Ishikawa (cell line): ENCODE measurements around the gene ADIG.

Experiments used
- CEBPB ChIP-seq: IDR thresholded peaks from 2 replicates; pipeline ENCODE4 v1.6.1; 2012
- CREB1 ChIP-seq: IDR thresholded peaks from 2 replicates; pipeline ENCODE4 v1.6.1; 2012; ENCODE audit warnings: low read depth
- EGR1 ChIP-seq: IDR thresholded peaks from 2 replicates; pipeline ENCODE4 v1.6.1; 2012
- EP300 ChIP-seq: IDR thresholded peaks from 2 replicates; pipeline ENCODE4 v1.6.1; 2012; ENCODE audit warnings: borderline replicate concordance
- FOXM1 ChIP-seq: IDR thresholded peaks from 2 replicates; pipeline ENCODE4 v1.6.1; 2012; ENCODE audit warnings: low read depth, borderline replicate concordance
- NFIC ChIP-seq: IDR thresholded peaks from 2 replicates; pipeline ENCODE4 v1.6.1; 2012
- RAD21 ChIP-seq: IDR thresholded peaks from 2 replicates; pipeline ENCODE4 v1.6.1; 2012; ENCODE audit warnings: low read depth
- TAF1 ChIP-seq: IDR thresholded peaks from 2 replicates; pipeline ENCODE4 v1.6.1; 2012; ENCODE audit warnings: low read depth, mild to moderate bottlenecking
- TCF12 ChIP-seq: IDR thresholded peaks from 2 replicates; pipeline ENCODE4 v1.6.1; 2012; ENCODE audit warnings: low read depth
- TEAD4 ChIP-seq: IDR thresholded peaks from 2 replicates; pipeline ENCODE4 v1.6.1; 2012
- YY1 ChIP-seq: IDR thresholded peaks from 2 replicates; pipeline ENCODE4 v1.6.1; 2012; ENCODE audit warnings: low read depth
- ZBTB7A ChIP-seq: IDR thresholded peaks from 2 replicates; pipeline ENCODE4 v1.6.1; 2012; ENCODE audit warnings: low read depth
- TF ChIP-seq, protein P1 (sequence below): IDR thresholded peaks from 2 replicates; pipeline ENCODE4 v1.6.1; 2012; ENCODE audit warnings: low read depth, mild to moderate bottlenecking
- TF ChIP-seq, protein P2 (sequence below): IDR thresholded peaks from 2 replicates; pipeline ENCODE4 v1.6.1; 2012
- TF ChIP-seq, protein P3 (sequence below): IDR thresholded peaks from 2 replicates; pipeline ENCODE4 v1.6.1; 2012

The ADIG gene

DNA sequence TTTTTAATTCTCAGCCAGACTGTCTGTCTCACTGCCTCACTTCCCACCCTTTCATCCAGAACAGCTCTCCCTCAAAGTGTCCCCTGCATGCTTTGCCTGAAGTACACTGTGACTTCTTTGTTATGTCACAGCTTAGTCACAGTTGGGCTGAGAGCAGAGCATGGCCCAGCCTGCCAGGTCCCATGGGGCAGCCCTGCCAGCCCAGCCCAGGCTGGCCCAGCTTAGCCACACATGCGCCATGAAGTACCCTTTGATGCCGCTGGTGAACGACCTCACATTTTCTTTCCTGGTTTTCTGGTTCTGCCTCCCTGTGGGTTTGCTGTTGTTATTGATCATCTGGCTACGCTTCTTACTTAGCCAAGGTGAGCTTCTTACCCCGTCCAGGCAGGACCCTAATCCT, at the start of gene ADIG:
Gene ADIG, plus strand, starts transcription at position 185 of the 400 bp plus-strand sequence. Its CDS starts 54 bp downstream, at position 239.
- TF ChIP-seq TCF12 = no peak
- TF ChIP-seq CEBPB = no peak
- TF ChIP-seq FOXM1 = no peak
- TF ChIP-seq ZBTB7A = no peak

DNA sequence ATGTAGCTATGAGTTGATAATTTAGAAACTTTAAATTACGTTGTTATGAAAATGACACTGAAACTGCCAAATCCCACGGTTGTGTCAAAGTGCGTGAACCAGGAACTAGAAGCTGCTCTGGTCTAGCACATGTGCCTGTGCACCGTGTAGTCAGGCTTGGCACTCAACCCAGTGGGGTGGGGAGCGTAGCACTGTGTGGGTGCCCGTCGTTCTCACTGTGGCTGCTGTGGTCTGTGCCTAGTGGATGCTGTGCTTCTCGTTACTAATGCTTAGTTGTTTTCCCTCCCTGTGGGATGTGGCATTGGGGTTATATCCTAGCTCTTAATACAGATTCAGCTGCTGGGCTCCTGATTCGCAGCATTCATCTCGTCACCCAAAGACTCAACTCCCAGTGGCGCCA, 46.2 kb upstream of the ADIG start:
- TF ChIP-seq TAF1 = no peak
- no peak for TF ChIP-seq TEAD4
- no peak for TF ChIP-seq RAD21
- no peak for TF ChIP-seq EGR1
- no peak for TF ChIP-seq EP300
- TF ChIP-seq NFIC = no peak

DNA sequence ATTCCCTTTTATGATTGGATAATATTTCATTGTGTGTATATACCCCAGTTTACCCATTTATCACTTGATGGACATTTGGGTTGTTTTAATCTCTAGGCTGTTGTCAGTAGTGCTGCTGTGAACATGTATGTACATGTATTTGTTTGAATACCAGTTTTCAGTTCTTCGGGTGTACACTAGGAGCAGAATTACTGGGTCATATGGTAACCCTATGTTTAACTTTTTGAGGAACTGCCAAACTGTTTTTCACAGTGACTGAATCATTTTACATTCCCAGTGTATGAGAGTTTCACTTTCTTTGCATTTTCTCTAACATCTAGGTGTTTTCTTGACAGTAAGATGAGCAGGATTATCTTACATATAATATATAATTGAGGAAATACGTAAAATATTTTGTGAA, 44.7 kb upstream of the ADIG start:
- TF ChIP-seq RAD21 (no peak), TCF12 (no peak), EP300 (no peak), EGR1 (no peak), TEAD4 (no peak), CREB1 (no peak), TAF1 (no peak), YY1 (no peak), NFIC (no peak), FOXM1 (no peak), ZBTB7A (no peak), CEBPB (no peak)
- TF ChIP-seq, protein P1, sequence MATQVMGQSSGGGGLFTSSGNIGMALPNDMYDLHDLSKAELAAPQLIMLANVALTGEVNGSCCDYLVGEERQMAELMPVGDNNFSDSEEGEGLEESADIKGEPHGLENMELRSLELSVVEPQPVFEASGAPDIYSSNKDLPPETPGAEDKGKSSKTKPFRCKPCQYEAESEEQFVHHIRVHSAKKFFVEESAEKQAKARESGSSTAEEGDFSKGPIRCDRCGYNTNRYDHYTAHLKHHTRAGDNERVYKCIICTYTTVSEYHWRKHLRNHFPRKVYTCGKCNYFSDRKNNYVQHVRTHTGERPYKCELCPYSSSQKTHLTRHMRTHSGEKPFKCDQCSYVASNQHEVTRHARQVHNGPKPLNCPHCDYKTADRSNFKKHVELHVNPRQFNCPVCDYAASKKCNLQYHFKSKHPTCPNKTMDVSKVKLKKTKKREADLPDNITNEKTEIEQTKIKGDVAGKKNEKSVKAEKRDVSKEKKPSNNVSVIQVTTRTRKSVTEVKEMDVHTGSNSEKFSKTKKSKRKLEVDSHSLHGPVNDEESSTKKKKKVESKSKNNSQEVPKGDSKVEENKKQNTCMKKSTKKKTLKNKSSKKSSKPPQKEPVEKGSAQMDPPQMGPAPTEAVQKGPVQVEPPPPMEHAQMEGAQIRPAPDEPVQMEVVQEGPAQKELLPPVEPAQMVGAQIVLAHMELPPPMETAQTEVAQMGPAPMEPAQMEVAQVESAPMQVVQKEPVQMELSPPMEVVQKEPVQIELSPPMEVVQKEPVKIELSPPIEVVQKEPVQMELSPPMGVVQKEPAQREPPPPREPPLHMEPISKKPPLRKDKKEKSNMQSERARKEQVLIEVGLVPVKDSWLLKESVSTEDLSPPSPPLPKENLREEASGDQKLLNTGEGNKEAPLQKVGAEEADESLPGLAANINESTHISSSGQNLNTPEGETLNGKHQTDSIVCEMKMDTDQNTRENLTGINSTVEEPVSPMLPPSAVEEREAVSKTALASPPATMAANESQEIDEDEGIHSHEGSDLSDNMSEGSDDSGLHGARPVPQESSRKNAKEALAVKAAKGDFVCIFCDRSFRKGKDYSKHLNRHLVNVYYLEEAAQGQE = no peak
- TF ChIP-seq, protein P2, sequence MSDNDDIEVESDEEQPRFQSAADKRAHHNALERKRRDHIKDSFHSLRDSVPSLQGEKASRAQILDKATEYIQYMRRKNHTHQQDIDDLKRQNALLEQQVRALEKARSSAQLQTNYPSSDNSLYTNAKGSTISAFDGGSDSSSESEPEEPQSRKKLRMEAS = no peak
- TF ChIP-seq, protein P3, sequence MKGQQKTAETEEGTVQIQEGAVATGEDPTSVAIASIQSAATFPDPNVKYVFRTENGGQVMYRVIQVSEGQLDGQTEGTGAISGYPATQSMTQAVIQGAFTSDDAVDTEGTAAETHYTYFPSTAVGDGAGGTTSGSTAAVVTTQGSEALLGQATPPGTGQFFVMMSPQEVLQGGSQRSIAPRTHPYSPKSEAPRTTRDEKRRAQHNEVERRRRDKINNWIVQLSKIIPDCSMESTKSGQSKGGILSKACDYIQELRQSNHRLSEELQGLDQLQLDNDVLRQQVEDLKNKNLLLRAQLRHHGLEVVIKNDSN = no peak

DNA sequence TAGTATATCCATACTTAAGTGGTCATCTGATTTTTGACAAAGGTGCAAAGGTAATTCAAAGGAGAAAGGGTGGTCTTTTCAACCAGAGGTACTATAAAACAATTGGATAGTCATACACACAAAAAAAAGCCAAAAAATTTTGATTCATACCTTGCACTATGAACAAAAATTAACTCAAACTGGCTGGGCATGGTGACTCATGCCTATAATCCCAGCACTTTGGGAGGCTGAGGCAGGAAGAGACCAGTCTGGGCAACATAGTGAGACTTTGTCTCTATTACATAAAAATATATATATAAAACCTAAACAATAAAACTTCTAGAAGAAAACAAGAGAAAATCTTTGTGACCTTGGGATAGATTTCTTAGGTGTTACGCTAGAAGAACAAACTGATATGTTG, 43.8 kb upstream of the ADIG start:
- no peak for TF ChIP-seq NFIC
- TF ChIP-seq CEBPB = no peak
- TF ChIP-seq CREB1 = no peak
- no peak for TF ChIP-seq EP300
- TF ChIP-seq TCF12 = no peak
- TF ChIP-seq, protein P2 = no peak
- no peak for TF ChIP-seq FOXM1
- no peak for TF ChIP-seq EGR1
- no peak for TF ChIP-seq ZBTB7A
- no peak for TF ChIP-seq RAD21

DNA sequence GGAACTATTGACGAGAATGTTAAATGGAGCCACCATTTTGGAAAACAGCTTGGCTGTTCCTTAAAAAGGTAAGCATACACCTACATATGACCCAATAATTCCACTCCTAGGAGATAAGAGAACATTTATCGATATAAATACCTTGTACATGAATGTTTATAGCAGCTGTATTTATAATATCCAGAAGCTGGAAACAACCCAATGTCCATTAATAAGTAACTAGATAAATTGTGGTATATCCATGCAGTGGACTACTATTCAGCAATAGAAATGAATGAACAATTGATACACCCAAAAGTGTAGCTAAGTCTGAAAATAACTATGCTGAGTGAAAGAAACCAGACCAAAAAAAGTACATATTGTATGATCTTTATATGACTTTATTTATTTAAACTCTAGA, 42.2 kb upstream of the ADIG start:
- TF ChIP-seq TAF1 (no peak), RAD21 (no peak), TEAD4 (no peak), FOXM1 (no peak), CREB1 (no peak), EP300 (no peak), CEBPB (no peak), YY1 (no peak), ZBTB7A (no peak), TCF12 (no peak), EGR1 (no peak)
- TF ChIP-seq, protein P1 = no peak
- TF ChIP-seq, protein P2 = no peak

DNA sequence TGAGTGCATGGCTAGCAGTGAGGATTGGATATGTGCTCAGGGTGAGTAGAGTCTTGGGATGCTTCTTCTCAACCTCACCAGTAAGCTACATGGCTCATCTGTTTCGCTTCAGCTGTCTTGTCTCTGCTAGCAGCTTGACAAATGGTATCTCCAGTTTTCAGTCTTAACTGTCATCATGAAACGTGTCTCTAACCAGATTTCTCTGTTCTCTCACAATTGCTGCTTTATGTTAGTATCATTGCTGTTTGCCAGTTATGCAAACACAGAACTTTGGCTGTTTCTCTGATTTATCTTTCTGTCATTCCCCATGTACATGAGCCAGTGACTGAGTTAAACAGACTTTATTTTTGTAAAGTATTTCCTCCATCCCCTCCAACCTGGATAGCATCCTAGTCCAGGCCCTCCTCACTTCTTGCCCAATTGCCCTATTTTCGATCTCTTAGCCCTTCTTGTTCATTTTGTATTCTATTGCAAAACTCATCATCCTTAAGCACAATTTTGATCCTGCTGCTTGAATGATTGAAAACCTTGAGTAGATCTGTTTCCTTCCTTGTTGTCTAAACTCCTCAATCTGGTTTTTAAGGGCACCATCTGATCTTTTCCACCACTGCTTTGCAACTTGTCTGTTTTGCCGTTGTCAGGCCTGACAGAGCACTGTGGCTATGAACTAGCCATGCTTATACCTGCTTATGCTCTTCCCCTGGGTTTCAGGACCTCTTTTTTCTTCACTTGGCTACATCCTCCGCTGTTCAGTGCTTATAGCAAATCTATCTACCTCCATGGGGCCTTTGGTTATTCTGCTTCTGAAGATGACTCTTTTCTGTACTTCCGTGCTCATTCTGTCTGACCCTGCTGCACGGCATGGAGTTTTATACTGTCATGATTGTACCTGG, 37.7 kb upstream of the ADIG start:
- TF ChIP-seq FOXM1 (no peak), RAD21 (no peak), EGR1 (no peak), ZBTB7A (no peak), CEBPB (no peak), CREB1 (no peak), TAF1 (no peak), NFIC (no peak), TCF12 (no peak), EP300 (no peak), TEAD4 (no peak), YY1 (no peak)
- TF ChIP-seq, protein P2 = no peak
- TF ChIP-seq, protein P3 = no peak
- TF ChIP-seq, protein P1 = no peak
